Measurements from ENCODE around the gene DYRK4.

DNA sequence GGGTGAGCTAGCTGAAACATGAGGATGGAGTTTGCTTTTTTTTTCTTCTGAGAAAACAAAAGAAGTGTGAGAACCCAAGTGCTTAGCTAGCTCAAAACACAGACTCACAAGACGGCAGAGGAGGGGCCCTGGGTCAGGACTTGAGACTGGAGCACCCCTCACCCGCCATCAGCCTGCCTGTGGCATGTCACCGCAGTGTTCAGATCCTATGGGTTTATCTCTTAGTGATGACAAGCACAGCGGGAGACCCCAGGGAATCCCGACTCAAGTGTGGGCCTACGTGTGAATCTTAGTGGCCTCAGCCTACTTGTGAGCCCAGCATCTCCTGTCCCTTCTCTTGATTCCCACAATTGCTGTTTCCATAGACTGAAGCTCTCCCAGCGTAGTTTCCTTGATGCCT, 22.9 kb downstream of the DYRK4 start:
- TF ChIP-seq, protein P1, sequence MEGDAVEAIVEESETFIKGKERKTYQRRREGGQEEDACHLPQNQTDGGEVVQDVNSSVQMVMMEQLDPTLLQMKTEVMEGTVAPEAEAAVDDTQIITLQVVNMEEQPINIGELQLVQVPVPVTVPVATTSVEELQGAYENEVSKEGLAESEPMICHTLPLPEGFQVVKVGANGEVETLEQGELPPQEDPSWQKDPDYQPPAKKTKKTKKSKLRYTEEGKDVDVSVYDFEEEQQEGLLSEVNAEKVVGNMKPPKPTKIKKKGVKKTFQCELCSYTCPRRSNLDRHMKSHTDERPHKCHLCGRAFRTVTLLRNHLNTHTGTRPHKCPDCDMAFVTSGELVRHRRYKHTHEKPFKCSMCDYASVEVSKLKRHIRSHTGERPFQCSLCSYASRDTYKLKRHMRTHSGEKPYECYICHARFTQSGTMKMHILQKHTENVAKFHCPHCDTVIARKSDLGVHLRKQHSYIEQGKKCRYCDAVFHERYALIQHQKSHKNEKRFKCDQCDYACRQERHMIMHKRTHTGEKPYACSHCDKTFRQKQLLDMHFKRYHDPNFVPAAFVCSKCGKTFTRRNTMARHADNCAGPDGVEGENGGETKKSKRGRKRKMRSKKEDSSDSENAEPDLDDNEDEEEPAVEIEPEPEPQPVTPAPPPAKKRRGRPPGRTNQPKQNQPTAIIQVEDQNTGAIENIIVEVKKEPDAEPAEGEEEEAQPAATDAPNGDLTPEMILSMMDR (IDR thresholded peaks at IDR 0.05): no peak
- no peak for TF ChIP-seq EZH2 (IDR thresholded peaks at IDR 0.05)

Measured in neural progenitor cell (in vitro differentiated cells).